ENCODE measurements around the gene ZNF776. TPM values are rescaled to one million over a fixed set of nuclear protein-coding genes. Genes with fewer than 3 reads are reported as not detected.

The ZNF776 gene
- total RNA-seq, 1 donor, result 16.3 TPM

DNA sequence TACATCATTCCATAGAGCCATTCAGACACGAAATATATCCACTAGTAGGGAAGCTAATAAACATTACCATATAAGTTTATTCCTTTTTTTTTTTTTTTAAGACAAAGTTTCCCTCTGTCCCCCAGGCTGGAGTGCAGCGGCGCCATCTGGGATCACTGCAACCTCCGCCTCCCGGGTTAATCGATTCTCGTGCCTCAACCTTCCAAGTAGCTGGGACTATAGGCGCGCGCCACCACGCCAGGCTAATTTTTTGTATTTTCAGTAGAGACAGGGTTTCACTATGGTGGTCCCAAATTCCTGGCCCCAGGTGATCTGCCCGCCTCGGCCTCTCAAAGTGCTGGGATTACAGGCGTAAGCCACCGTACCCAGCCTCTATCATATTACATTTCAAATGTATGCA is 37.0 kb upstream of the ZNF776 start:
- H3K9me3 ChIP-seq (ENCODE audit: low read depth, low read length), result no peaks in the 10 kb centered on the region
- no peaks in the 10 kb centered on the region for H3K4me1 ChIP-seq (ENCODE audit: insufficient read depth, low read length)
- H3K79me2 ChIP-seq (ENCODE audit: insufficient read depth, low read length), result peaks cover 27% of the 10 kb centered on the region
- no peak for DNase-seq (ENCODE audit: insufficient read length, low spot score, missing footprints)
- H4K20me1 ChIP-seq (ENCODE audit: insufficient read depth, low read length), result no peaks in the 10 kb centered on the region
- H2AFZ ChIP-seq (ENCODE audit: low read length), result peak overlapping the region; percentile 94
- H3K36me3 ChIP-seq (ENCODE audit: insufficient read depth, low read length), result no peaks in the 10 kb centered on the region
- H3K27ac ChIP-seq (ENCODE audit: low read depth, low read length), result no peak overlapping the region
- H3K4me2 ChIP-seq (ENCODE audit: insufficient read depth, low read length), result peak overlapping the region; percentile 70
- H3K27me3 ChIP-seq (ENCODE audit: insufficient read depth, low read length), result no peaks in the 10 kb centered on the region
- peak overlapping the region; percentile 80 for H3K4me3 ChIP-seq (ENCODE audit: insufficient read depth, low read length)
- TF ChIP-seq, protein P1, sequence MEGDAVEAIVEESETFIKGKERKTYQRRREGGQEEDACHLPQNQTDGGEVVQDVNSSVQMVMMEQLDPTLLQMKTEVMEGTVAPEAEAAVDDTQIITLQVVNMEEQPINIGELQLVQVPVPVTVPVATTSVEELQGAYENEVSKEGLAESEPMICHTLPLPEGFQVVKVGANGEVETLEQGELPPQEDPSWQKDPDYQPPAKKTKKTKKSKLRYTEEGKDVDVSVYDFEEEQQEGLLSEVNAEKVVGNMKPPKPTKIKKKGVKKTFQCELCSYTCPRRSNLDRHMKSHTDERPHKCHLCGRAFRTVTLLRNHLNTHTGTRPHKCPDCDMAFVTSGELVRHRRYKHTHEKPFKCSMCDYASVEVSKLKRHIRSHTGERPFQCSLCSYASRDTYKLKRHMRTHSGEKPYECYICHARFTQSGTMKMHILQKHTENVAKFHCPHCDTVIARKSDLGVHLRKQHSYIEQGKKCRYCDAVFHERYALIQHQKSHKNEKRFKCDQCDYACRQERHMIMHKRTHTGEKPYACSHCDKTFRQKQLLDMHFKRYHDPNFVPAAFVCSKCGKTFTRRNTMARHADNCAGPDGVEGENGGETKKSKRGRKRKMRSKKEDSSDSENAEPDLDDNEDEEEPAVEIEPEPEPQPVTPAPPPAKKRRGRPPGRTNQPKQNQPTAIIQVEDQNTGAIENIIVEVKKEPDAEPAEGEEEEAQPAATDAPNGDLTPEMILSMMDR (IDR thresholded peaks at IDR 0.05; ENCODE audit: extremely low read depth, low read depth, low read length), result no peak

DNA sequence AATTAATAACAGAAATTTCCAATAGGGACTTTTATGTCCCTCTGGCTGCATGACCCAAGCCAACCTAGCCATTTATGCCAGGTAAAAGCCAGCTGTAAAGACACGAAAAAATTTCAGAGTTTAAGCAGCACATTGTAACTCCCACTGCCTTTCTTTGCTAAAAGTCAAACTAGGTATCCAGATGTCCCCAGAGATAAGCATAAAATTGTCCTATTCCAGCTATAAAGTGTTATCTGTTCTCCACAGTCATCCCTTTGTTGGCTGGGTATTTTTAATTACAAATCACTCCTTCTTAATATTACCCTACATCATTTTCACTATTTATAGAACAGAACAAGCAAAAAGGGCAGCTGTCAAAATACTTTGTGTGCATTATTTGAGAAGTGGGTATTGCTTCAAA is 34.4 kb upstream of the ZNF776 start:
- H3K27me3 ChIP-seq (ENCODE audit: insufficient read depth, low read length), result no peaks in the 10 kb centered on the region
- H3K9me3 ChIP-seq (ENCODE audit: low read depth, low read length), result no peaks in the 10 kb centered on the region
- H3K4me1 ChIP-seq (ENCODE audit: insufficient read depth, low read length), result no peaks in the 10 kb centered on the region
- H3K4me3 ChIP-seq (ENCODE audit: insufficient read depth, low read length), result no peak overlapping the region
- no peaks in the 10 kb centered on the region for H4K20me1 ChIP-seq (ENCODE audit: insufficient read depth, low read length)
- no peak for DNase-seq (ENCODE audit: insufficient read length, low spot score, missing footprints)
- TF ChIP-seq, protein P1 (IDR thresholded peaks at IDR 0.05; ENCODE audit: extremely low read depth, low read depth, low read length), result no peak
- no peaks in the 10 kb centered on the region for H3K36me3 ChIP-seq (ENCODE audit: insufficient read depth, low read length)
- no peak overlapping the region for H3K27ac ChIP-seq (ENCODE audit: low read depth, low read length)
- peaks cover 10% of the 10 kb centered on the region for H3K79me2 ChIP-seq (ENCODE audit: insufficient read depth, low read length)
- no peak overlapping the region for H3K4me2 ChIP-seq (ENCODE audit: insufficient read depth, low read length)
- no peak overlapping the region for H2AFZ ChIP-seq (ENCODE audit: low read length)

DNA sequence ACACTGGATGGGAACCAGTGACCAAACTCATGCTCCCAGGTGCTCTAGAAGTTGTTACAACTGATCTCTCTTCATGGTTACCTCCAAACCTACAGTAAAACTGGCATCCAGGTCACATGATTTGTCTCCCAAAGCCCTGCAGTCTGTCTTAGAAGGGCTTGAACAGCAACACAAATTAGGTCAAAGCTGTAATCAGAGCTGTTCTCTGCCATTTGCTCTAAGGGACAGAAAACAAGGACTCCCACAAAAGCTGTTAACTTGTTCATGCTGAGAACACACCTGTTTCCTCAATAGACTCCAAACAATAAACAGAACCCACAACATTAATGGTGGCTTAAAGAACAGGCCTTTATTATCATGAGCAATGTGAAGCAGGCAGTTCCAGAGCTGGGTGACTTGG is 27.2 kb upstream of the ZNF776 start:
- H3K27me3 ChIP-seq (ENCODE audit: insufficient read depth, low read length), result no peaks in the 10 kb centered on the region
- no peak overlapping the region for H3K4me2 ChIP-seq (ENCODE audit: insufficient read depth, low read length)
- peaks cover 39% of the 10 kb centered on the region for H3K36me3 ChIP-seq (ENCODE audit: insufficient read depth, low read length)
- H3K9me3 ChIP-seq (ENCODE audit: low read depth, low read length), result peaks cover 36% of the 10 kb centered on the region
- no peak overlapping the region for H3K27ac ChIP-seq (ENCODE audit: low read depth, low read length)
- H3K4me1 ChIP-seq (ENCODE audit: insufficient read depth, low read length), result no peaks in the 10 kb centered on the region
- H2AFZ ChIP-seq (ENCODE audit: low read length), result no peak overlapping the region
- H4K20me1 ChIP-seq (ENCODE audit: insufficient read depth, low read length), result no peaks in the 10 kb centered on the region
- DNase-seq (ENCODE audit: insufficient read length, low spot score, missing footprints), result no peak
- H3K4me3 ChIP-seq (ENCODE audit: insufficient read depth, low read length), result no peak overlapping the region
- TF ChIP-seq, protein P1 (IDR thresholded peaks at IDR 0.05; ENCODE audit: extremely low read depth, low read depth, low read length), result no peak
- H3K79me2 ChIP-seq (ENCODE audit: insufficient read depth, low read length), result peaks cover 10% of the 10 kb centered on the region

DNA sequence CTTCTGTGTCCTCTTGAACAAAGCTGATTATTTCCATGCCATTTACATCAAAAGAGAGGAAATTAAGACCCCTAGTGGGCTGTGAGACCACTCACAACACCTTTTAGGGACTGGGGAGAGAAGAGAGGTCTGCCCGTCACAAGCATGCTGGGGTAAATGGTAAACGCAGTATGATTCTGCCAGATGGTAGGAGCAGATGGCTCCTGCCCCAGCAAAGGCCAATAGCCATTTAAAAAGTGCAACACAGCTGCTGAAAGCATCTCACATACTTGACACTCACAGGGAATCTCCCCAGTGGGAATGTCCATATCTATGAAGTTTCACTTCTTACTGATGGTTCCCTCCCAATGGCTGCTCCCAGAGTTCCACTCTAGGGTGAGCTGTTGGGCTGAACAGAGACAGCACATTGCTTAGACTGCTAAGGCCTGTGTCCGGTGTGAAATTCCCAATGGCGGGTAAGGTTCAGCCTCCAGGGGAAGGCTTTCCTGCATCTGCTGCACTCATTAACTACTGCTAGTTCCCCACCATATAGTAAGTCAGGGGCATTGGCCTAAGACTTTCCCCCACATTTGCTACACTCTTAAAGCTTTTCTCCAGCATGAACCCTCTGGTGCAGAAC is 26.6 kb upstream of the ZNF776 start:
- no peak overlapping the region for H2AFZ ChIP-seq (ENCODE audit: low read length)
- H3K4me1 ChIP-seq (ENCODE audit: insufficient read depth, low read length), result no peaks in the 10 kb centered on the region
- no peak for DNase-seq (ENCODE audit: insufficient read length, low spot score, missing footprints)
- H3K79me2 ChIP-seq (ENCODE audit: insufficient read depth, low read length), result peaks cover 13% of the 10 kb centered on the region
- TF ChIP-seq, protein P1 (IDR thresholded peaks at IDR 0.05; ENCODE audit: extremely low read depth, low read depth, low read length), result no peak
- no peak overlapping the region for H3K27ac ChIP-seq (ENCODE audit: low read depth, low read length)
- peaks cover 36% of the 10 kb centered on the region for H3K9me3 ChIP-seq (ENCODE audit: low read depth, low read length)
- H3K4me2 ChIP-seq (ENCODE audit: insufficient read depth, low read length), result no peak overlapping the region
- H3K36me3 ChIP-seq (ENCODE audit: insufficient read depth, low read length), result peaks cover 39% of the 10 kb centered on the region
- no peak overlapping the region for H3K4me3 ChIP-seq (ENCODE audit: insufficient read depth, low read length)
- H4K20me1 ChIP-seq (ENCODE audit: insufficient read depth, low read length), result no peaks in the 10 kb centered on the region
- H3K27me3 ChIP-seq (ENCODE audit: insufficient read depth, low read length), result no peaks in the 10 kb centered on the region

Measured in osteoblast (primary cell).